HG02885 (cell line): ENCODE measurements around the gene MS4A4E.
"Not testable (repeated sequence)": the region's sequence is repeated elsewhere in the genome, so short reads cannot be mapped to it uniquely, and the experiment has no call there.

Experiments used
- ATAC-seq: cut with Tn5 transposase; IDR thresholded peaks from one replicate; pipeline ENCODE4 v1.9.1; 2021; ENCODE audit warnings: mild to moderate bottlenecking; ENCODE audit not compliant: unreplicated experiment, poor library complexity

The MS4A4E gene

DNA sequence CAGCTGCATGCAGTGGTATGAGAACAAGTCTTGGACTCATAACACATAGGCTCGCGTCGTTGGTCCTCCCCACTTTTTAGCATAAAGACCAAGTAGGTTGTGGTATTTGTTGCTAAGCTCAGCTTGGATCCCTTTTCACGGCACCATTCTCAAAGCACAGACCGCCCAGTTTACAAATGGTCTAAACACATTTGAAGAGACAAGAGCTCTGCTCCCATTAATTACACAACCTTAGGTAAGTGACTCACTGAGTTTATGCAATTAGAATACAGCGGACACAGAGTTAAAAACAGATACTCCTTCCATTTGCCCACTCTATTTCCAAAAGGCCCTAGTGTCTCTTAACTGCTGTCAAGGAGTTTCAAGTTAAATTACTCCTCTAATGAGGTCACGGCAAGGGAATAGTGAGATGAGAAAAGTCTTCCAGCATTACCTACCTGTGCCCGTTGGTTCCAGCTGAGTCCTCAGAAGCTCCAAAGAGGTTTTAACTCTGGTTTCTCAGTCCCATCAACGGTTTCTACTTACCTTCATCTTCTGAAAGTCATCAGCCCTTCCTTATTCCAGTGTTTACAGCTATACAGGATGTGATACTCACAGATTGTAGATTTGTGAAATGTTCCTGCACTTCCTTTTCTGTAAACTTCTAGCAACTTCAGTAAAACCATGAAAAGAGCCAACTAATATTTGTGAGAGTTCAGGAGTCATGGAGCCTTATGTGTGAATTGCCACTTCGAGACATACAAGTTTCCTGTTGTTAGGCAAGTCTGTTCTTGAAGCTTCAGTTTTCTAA lies 60.2 kb downstream of the MS4A4E start, which contains the start of gene MS4A6A:
Gene MS4A6A, minus strand, starts transcription at position 543 of the 790 bp plus-strand sequence. CDS start 1,356 bp downstream, outside the sequence.
- ATAC-seq = no peak

- ATAC-seq = peak; percentile 72
These were observed 67.1 kb downstream of the MS4A4E start for GRCh38 chr11:60175860-60176275.

DNA sequence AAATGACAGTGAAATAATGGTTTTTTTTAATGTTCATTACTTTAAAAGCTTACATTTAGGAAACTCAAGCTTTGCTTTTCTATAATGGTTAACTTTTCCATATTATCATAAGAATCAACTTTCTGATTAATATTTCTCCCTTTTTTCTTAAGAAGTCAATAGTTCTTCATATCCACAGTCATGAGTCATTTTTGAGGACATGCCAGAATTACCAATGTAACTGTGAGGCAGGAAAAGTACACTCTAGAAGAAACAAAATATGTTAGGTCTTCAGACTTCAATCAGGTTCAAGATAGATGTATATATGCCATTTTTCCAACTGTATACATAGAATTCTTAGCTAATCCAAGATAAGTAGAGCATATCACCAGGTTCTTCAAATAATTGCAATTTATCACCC lies 70.9 kb downstream of the MS4A4E start:
- no peak for ATAC-seq

GRCh38 chr11:60170566-60170965 lies 72.4 kb downstream of the MS4A4E start:
- no peak for ATAC-seq

- no peak for ATAC-seq
These were observed 73.5 kb downstream of the MS4A4E start for GRCh38 chr11:60169264-60169915.

DNA sequence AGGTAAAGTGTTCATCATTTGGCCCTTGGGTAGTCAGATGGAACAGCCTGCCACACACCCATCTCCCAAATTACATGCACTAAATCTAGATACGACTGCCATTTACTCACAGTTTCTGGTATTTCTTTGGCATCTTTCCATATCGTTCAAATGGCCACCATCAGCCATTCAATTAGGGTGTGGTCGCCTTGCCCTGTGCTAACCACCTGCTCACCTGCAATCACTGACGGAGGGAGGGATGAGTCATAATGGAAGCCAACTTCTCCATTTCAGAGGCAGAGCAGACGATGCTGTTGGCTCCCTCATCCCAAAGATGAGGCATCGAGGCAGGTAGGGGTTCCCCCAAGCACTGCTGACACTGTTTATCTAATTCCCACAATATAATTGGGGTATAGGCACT lies 74.6 kb downstream of the MS4A4E start:
- ATAC-seq = no peak

DNA sequence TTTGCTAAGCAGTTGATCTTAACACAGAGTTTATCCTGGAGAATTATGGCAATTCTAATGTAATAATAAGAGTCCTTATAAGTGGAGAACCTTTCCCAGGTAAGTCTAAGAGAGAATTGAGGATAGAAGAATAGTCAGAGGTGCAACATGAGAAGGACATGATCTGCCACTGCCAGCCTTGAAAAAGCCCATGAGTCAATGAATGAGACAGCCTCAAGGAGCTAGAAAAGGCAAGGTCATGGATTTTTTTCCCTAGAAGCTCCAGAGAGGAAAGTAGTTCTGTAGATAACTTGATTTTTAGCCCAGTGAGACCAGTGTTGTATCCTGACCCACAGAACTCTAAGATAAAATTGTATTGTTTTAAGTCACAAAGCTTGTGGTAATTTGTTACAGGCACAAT lies 77.0 kb downstream of the MS4A4E start:
- no peak for ATAC-seq

- ATAC-seq = peak; percentile 51
These were observed 77.4 kb downstream of the MS4A4E start for GRCh38 chr11:60165538-60165937.

DNA sequence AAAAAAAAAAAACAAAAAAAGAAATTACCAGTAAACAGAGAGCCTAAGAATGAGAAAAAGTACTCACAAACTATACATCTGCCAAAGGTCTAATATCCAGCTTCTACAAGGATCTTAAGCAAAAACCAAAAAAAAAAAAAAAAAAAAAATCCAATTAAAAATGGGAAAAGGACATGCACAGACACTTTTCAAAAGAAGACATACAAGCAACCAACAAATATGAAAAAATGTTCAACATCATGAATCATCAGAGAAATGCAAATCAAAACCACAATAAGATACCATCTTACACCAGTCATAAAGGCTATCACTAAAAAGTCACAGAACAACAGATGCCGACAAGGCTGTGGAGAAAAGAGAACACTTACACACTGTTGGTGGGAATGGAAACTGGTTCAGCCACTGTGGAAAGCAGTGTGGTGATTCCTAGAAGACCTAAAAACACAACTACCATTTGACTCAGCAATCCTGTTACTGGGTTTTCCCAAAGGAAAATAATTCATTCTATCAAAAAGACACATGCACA lies 78.3 kb downstream of the MS4A4E start:
- no peak for ATAC-seq

- no peak for ATAC-seq
These were observed 81.2 kb downstream of the MS4A4E start for GRCh38 chr11:60161766-60162165.

DNA sequence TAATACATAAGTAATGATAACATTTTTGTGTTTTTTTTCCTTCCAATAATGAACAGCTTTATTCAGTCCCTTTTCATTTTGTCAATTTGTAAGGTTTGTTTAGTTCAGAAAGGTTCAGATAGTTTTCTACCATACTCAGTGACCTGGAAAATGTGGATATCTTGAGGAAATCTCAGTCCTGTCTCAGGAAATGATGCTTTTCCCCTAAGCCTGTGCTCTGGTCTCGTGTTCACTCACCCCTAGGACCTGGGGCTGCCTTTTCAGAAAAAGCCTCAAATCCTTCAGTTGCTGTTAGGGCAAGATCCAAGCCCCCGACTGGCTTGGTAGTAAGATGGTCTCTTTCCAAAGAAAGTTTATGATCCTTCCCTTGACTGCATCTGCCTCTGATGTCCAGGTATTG lies 81.8 kb downstream of the MS4A4E start:
- no peak for ATAC-seq

GRCh38 chr11:60159868-60160267 lies 83.1 kb downstream of the MS4A4E start:
- ATAC-seq = no peak

DNA sequence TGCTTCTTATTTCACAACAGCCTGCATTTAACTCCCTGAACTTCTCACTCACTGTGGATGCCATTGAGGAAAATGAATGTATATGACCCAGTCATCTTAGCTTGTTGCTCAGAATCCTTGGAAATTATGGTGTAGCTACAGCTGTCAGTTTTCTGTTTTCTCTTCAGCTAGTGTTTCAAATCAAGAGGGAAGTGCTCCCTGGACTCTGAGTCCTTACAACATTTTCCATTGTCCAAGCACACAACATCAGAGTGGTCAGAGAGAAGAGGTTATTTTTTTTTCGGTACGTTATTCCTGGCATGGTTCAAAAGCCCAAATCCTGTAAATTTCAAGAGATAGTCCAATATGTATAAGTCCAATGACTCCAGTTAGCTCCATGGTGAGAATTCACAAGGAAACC lies 83.7 kb downstream of the MS4A4E start:
- ATAC-seq = no peak

GRCh38 chr11:60158636-60159035 lies 84.3 kb downstream of the MS4A4E start:
- no peak for ATAC-seq

GRCh38 chr11:60155931-60156330 lies 87.0 kb downstream of the MS4A4E start:
- no peak for ATAC-seq

DNA sequence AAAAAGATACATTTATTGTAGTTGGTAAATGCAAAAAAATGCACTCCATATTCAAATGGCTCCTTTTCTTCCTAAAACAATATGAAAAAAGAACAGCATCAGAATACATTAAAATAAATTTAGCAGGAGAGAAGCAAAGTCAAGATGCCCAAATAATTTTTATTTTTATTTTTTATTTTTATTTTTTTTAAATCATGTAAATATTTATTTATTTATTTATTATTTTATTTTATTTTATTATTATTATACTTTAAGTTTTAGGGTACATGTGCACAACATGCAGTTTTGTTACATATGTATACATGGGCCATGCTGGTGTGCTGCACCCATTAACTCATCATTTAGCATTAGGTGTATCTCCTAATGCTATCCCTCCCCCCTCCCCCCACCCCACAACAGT lies 90.2 kb downstream of the MS4A4E start:
- ATAC-seq = not testable (repeated sequence)

- no peak for ATAC-seq
These were observed 92.7 kb downstream of the MS4A4E start for GRCh38 chr11:60150279-60150678.
